ENCODE results near the gene SEC11A.
"Not testable (repeated sequence)": the region's sequence is repeated elsewhere in the genome, so short reads cannot be mapped to it uniquely, and the experiment has no call there.

Gene SEC11A

GRCh38 chr15:84649706-84650105 lies 66.2 kb downstream of the SEC11A start:
- Histone ChIP-seq H3K4me3 (ENCODE audit: low read depth, low read length) (no peak overlapping the region), H3K36me3 (peaks cover 76% of the 10 kb centered on the region), H3K27ac (no peak overlapping the region), H3K9me3 (ENCODE audit: severe bottlenecking) (no peaks in the 10 kb centered on the region), H3K27me3 (ENCODE audit: insufficient read depth, low read depth, severe bottlenecking) (no peaks in the 10 kb centered on the region)
- no peak for TF ChIP-seq CTCF (IDR thresholded peaks at IDR 0.05; ENCODE audit: low read depth, low read length)
- DNase-seq: no peak

- peaks cover 83% of the 10 kb centered on the region for H3K36me3 ChIP-seq
- DNase-seq: no peak
- no peaks in the 10 kb centered on the region for H3K9me3 ChIP-seq (ENCODE audit: severe bottlenecking)
- H3K27ac ChIP-seq: no peak overlapping the region
- TF ChIP-seq CTCF (IDR thresholded peaks at IDR 0.05; ENCODE audit: low read depth, low read length): no peak
- no peaks in the 10 kb centered on the region for H3K27me3 ChIP-seq (ENCODE audit: insufficient read depth, low read depth, severe bottlenecking)
- H3K4me3 ChIP-seq (ENCODE audit: low read depth, low read length): no peak overlapping the region
Observed at GRCh38 chr15:84648539-84648938, 67.4 kb downstream of the SEC11A start.

GRCh38 chr15:84647726-84648125 lies 68.2 kb downstream of the SEC11A start:
- TF ChIP-seq CTCF (IDR thresholded peaks at IDR 0.05; ENCODE audit: low read depth, low read length): no peak
- no peaks in the 10 kb centered on the region for H3K9me3 ChIP-seq (ENCODE audit: severe bottlenecking)
- H3K27me3 ChIP-seq (ENCODE audit: insufficient read depth, low read depth, severe bottlenecking): no peaks in the 10 kb centered on the region
- DNase-seq: no peak
- no peak overlapping the region for H3K27ac ChIP-seq
- H3K4me3 ChIP-seq (ENCODE audit: low read depth, low read length): no peak overlapping the region
- H3K36me3 ChIP-seq: peaks cover 88% of the 10 kb centered on the region

GRCh38 chr15:84645997-84646396 lies 69.9 kb downstream of the SEC11A start:
- no peak for TF ChIP-seq CTCF (IDR thresholded peaks at IDR 0.05; ENCODE audit: low read depth, low read length)
- Histone ChIP-seq H3K4me3 (ENCODE audit: low read depth, low read length) (no peak overlapping the region), H3K9me3 (ENCODE audit: severe bottlenecking) (no peaks in the 10 kb centered on the region), H3K36me3 (peaks cover 84% of the 10 kb centered on the region), H3K27ac (no peak overlapping the region), H3K27me3 (ENCODE audit: insufficient read depth, low read depth, severe bottlenecking) (no peaks in the 10 kb centered on the region)
- DNase-seq: no peak

GRCh38 chr15:84645496-84645895 lies 70.4 kb downstream of the SEC11A start:
- Histone ChIP-seq H3K27ac (no peak overlapping the region), H3K27me3 (ENCODE audit: insufficient read depth, low read depth, severe bottlenecking) (no peaks in the 10 kb centered on the region), H3K4me3 (ENCODE audit: low read depth, low read length) (no peak overlapping the region), H3K9me3 (ENCODE audit: severe bottlenecking) (no peaks in the 10 kb centered on the region), H3K36me3 (peaks cover 80% of the 10 kb centered on the region)
- TF ChIP-seq CTCF (IDR thresholded peaks at IDR 0.05; ENCODE audit: low read depth, low read length): no peak
- no peak for DNase-seq

GRCh38 chr15:84643838-84644237 lies 72.1 kb downstream of the SEC11A start:
- H3K36me3 ChIP-seq: peaks cover 69% of the 10 kb centered on the region
- no peak for DNase-seq
- no peaks in the 10 kb centered on the region for H3K9me3 ChIP-seq (ENCODE audit: severe bottlenecking)
- no peaks in the 10 kb centered on the region for H3K27me3 ChIP-seq (ENCODE audit: insufficient read depth, low read depth, severe bottlenecking)
- no peak overlapping the region for H3K4me3 ChIP-seq (ENCODE audit: low read depth, low read length)
- no peak overlapping the region for H3K27ac ChIP-seq
- TF ChIP-seq CTCF (IDR thresholded peaks at IDR 0.05; ENCODE audit: low read depth, low read length): no peak

GRCh38 chr15:84642640-84643039 lies 73.3 kb downstream of the SEC11A start:
- H3K9me3 ChIP-seq (ENCODE audit: severe bottlenecking); H3K27ac ChIP-seq; DNase-seq; H3K27me3 ChIP-seq (ENCODE audit: insufficient read depth, low read depth, severe bottlenecking); H3K4me3 ChIP-seq (ENCODE audit: low read depth, low read length): not testable (repeated sequence)
- peaks cover 57% of the 10 kb centered on the region for H3K36me3 ChIP-seq

- not testable (repeated sequence) for H3K9me3 ChIP-seq (ENCODE audit: severe bottlenecking); H3K27me3 ChIP-seq (ENCODE audit: insufficient read depth, low read depth, severe bottlenecking); DNase-seq; H3K27ac ChIP-seq; H3K4me3 ChIP-seq (ENCODE audit: low read depth, low read length)
- H3K36me3 ChIP-seq: peaks cover 49% of the 10 kb centered on the region
Observed at GRCh38 chr15:84641871-84642270, 74.1 kb downstream of the SEC11A start.

All from WERI-Rb-1 (cell line).